GM23338 (cell line): ENCODE data around the gene S100A7A. TPM values are rescaled to one million over a fixed set of nuclear protein-coding genes. Genes with fewer than 3 reads are reported as not detected.

Experiments used
- ATAC-seq: fragments of 200-7000 bp; cut with Tn5 transposase; 3 replicates; pipeline ENCODE4 v1.9.1; 2020
- DNase-seq: peaks from one replicate; pipeline ENCODE4 v3.0.0-alpha.2; 2015; ENCODE audit warnings: low spot score
- H2AFZ ChIP-seq: fragments of 200-600 bp; sonication (generic); 2 replicates; pipeline ENCODE4 v1.8.0; 2016; ENCODE audit warnings: antibody characterized with exemption, mild to moderate bottlenecking, moderate library complexity
- H3F3A ChIP-seq: fragments of 200-600 bp; sonication (generic); replicated peaks from 2 replicates; pipeline ENCODE4 v1.8.0; 2017; ENCODE audit warnings: antibody characterized with exemption, mixed run types, low read depth
- H3K27ac ChIP-seq: fragments of 200-600 bp; sonication (generic); 2 replicates; pipeline ENCODE4 v1.6.1; 2016; ENCODE audit warnings: low read depth
- H3K27me3 ChIP-seq: fragments of 200-600 bp; sonication (generic); 2 replicates; pipeline ENCODE4 v1.8.0; 2016; ENCODE audit warnings: mild to moderate bottlenecking, mixed run types, moderate library complexity; ENCODE audit not compliant: insufficient read depth
- H3K36me3 ChIP-seq: fragments of 200-600 bp; sonication (generic); 2 replicates; pipeline ENCODE4 v1.8.0; 2016; ENCODE audit warnings: mild to moderate bottlenecking; ENCODE audit not compliant: insufficient read depth
- H3K4me1 ChIP-seq: fragments of 200-600 bp; sonication (generic); 2 replicates; pipeline ENCODE4 v1.8.0; 2016; ENCODE audit warnings: mild to moderate bottlenecking, moderate library complexity; ENCODE audit not compliant: insufficient read depth
- H3K4me2 ChIP-seq: fragments of 200-600 bp; sonication (generic); 2 replicates; pipeline ENCODE4 v1.7.1; 2017; ENCODE audit warnings: mixed run types
- H3K4me3 ChIP-seq: fragments of 200-600 bp; sonication (generic); 2 replicates; pipeline ENCODE4 v1.6.1; 2016; ENCODE audit warnings: mixed run types
- H3K79me2 ChIP-seq: fragments of 200-600 bp; sonication (generic); replicated peaks from 2 replicates; pipeline ENCODE4 v1.8.0; 2017; ENCODE audit warnings: mild to moderate bottlenecking; ENCODE audit not compliant: insufficient read depth
- H3K9me2 ChIP-seq: fragments of 200-600 bp; sonication (generic); 2 replicates; pipeline ENCODE4 v1.8.0; 2017; ENCODE audit not compliant: insufficient read depth
- H4K20me1 ChIP-seq: fragments of 200-600 bp; sonication (generic); replicated peaks from 2 replicates; pipeline ENCODE4 v1.8.0; 2017; ENCODE audit warnings: mild to moderate bottlenecking; ENCODE audit not compliant: insufficient read depth
- H3K27ac Mint-ChIP-seq: 2 replicates; pipeline ENCODE4 v1.8.0; 2020; ENCODE audit warnings: inconsistent platforms, mild to moderate bottlenecking, moderate library complexity, mixed read lengths
- H3K27me3 Mint-ChIP-seq: 3 replicates; pipeline ENCODE4 v1.8.0; 2022; ENCODE audit warnings: low read depth, mild to moderate bottlenecking, moderate library complexity, mixed read lengths, inconsistent platforms; ENCODE audit not compliant: insufficient read depth, poor library complexity
- H3K36me3 Mint-ChIP-seq: 3 replicates; pipeline ENCODE4 v1.8.0; 2021; ENCODE audit warnings: low read depth, mild to moderate bottlenecking, inconsistent platforms, moderate library complexity, mixed read lengths
- H3K4me1 Mint-ChIP-seq: 3 replicates; pipeline ENCODE4 v1.8.0; 2020; ENCODE audit warnings: mild to moderate bottlenecking, inconsistent platforms, mixed read lengths
- H3K4me3 Mint-ChIP-seq: 3 replicates; pipeline ENCODE4 v1.8.0; 2021; ENCODE audit warnings: moderate library complexity, mild to moderate bottlenecking, inconsistent platforms, mixed read lengths
- H3K9me3 Mint-ChIP-seq: 3 replicates; pipeline ENCODE4 v1.8.0; 2020; ENCODE audit warnings: moderate library complexity, mild to moderate bottlenecking, inconsistent platforms, mixed read lengths
- CREB1 ChIP-seq: fragments of 250-450 bp; sonication (Bioruptor Pico); IDR thresholded peaks from 2 replicates; pipeline ENCODE4 v1.5.0; 2020; ENCODE audit warnings: low read depth, mild to moderate bottlenecking, moderate library complexity
- EZH2 ChIP-seq: fragments of 200-600 bp; sonication (generic); IDR thresholded peaks from one replicate; pipeline ENCODE4 v1.8.0; 2017; ENCODE audit warnings: antibody characterized with exemption, mild to moderate bottlenecking, low read depth; ENCODE audit not compliant: unreplicated experiment
- JUNB ChIP-seq: IDR thresholded peaks from one replicate; pipeline ENCODE4 v1.6.1; 2016; ENCODE audit warnings: antibody characterized with exemption; ENCODE audit not compliant: unreplicated experiment
- NANOG ChIP-seq: IDR thresholded peaks from 2 replicates; pipeline ENCODE4 v1.6.1; 2016; ENCODE audit warnings: antibody characterized with exemption, borderline replicate concordance
- POLR2AphosphoS5 ChIP-seq: IDR thresholded peaks from 2 replicates; pipeline ENCODE4 v1.6.1; 2016; ENCODE audit warnings: antibody characterized with exemption, low read depth
- STAT1 ChIP-seq: IDR thresholded peaks from one replicate; pipeline ENCODE4 v1.6.1; 2016; ENCODE audit warnings: antibody characterized with exemption; ENCODE audit not compliant: unreplicated experiment
- ZNF114 ChIP-seq: fragments of 250-450 bp; sonication (Bioruptor Pico); IDR thresholded peaks from 2 replicates; pipeline ENCODE4 v1.5.0; 2020; ENCODE audit warnings: mild to moderate bottlenecking, moderate library complexity
- ZNF331 ChIP-seq: fragments of 250-450 bp; sonication (Bioruptor Pico); IDR thresholded peaks from 2 replicates; pipeline ENCODE4 v1.5.0; 2020; ENCODE audit warnings: low read depth, mild to moderate bottlenecking, moderate library complexity
- polyA plus RNA-seq: library from polyadenylated mRNA; unstranded; fragments of >200 nt; fragmentation: Nextera tagmentation; extraction: Ambion mirVana; gene quantifications from 2 replicates; pipeline ENCODE4 v1.2.1, GENCODE V29; 2016
- total RNA-seq: library from RNA; depleted of rRNA; stranded (reverse); fragments of >200 nt; shearing (Covaris generic); gene quantifications from 2 replicates; pipeline ENCODE4 v1.2.3, GENCODE V29; 2014
- TF ChIP-seq, protein P1 (sequence below): IDR thresholded peaks from one replicate; pipeline ENCODE4 v1.6.1; 2018; ENCODE audit warnings: antibody characterized with exemption; ENCODE audit not compliant: unreplicated experiment
- TF ChIP-seq, protein P2 (sequence below): fragments of 250-450 bp; sonication (Bioruptor Pico); IDR thresholded peaks from 2 replicates; pipeline ENCODE4 v1.5.0; 2020; ENCODE audit warnings: mild to moderate bottlenecking, moderate library complexity
- TF ChIP-seq, protein P3 (sequence below), 2 experiments: fragments of 200-600 bp in 1 of 2; sonication (generic) in 1 of 2; conservative IDR thresholded peaks; 2 replicates each; pipeline versions ENCODE4 v1.5.1 to v1.6.1; 2016 to 2017; ENCODE audit warnings: antibody characterized with exemption in 2 of 2, low read depth in 2 of 2, mild to moderate bottlenecking in 2 of 2, moderate library complexity in 1 of 2

S100A7A gene
- total and polyA plus RNA-seq, 2 experiments from 2014 or later: not detected

DNA sequence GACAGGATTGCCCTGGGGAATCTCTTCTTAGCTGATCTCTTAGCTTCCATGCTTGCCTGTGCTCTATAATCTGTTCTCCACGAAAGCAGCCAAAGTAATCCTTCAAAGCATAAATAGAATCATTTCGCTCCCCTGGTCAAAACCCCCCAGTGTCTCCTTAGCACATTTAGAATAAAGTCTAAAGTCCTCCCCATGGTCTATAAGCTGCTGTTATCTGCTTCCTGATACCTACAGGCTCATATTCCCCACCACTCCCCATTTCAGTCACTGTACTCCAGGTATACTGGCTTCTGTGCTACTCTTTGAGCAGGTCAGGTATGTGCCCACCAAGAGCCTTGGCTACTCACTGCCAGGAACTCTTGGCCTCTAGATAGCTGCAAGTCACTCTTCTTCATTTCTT is 43.7 kb upstream of the S100A7A start:
- Mint-ChIP-seq H3K4me1 (no peaks in the 10 kb centered on the region), H3K27me3 (peaks cover 5% of the 10 kb centered on the region), H3K4me3 (no peak overlapping the region), H3K27ac (no peak overlapping the region), H3K36me3 (no peaks in the 10 kb centered on the region), H3K9me3 (no peaks in the 10 kb centered on the region)
- ATAC-seq: no peak
- no peaks in the 10 kb centered on the region for H3K79me2 ChIP-seq
- no peaks in the 10 kb centered on the region for H3K36me3 ChIP-seq
- no peaks in the 10 kb centered on the region for H3K27me3 ChIP-seq
- no peak for DNase-seq
- no peak overlapping the region for H3K27ac ChIP-seq
- TF ChIP-seq STAT1 (no peak), NANOG (no peak), ZNF331 (CRISPR knock-in tag) (no peak), ZNF114 (CRISPR knock-in tag) (no peak), CREB1 (CRISPR knock-in tag) (no peak), POLR2AphosphoS5 (no peak), JUNB (no peak), EZH2 (no peak)
- TF ChIP-seq, protein P1, sequence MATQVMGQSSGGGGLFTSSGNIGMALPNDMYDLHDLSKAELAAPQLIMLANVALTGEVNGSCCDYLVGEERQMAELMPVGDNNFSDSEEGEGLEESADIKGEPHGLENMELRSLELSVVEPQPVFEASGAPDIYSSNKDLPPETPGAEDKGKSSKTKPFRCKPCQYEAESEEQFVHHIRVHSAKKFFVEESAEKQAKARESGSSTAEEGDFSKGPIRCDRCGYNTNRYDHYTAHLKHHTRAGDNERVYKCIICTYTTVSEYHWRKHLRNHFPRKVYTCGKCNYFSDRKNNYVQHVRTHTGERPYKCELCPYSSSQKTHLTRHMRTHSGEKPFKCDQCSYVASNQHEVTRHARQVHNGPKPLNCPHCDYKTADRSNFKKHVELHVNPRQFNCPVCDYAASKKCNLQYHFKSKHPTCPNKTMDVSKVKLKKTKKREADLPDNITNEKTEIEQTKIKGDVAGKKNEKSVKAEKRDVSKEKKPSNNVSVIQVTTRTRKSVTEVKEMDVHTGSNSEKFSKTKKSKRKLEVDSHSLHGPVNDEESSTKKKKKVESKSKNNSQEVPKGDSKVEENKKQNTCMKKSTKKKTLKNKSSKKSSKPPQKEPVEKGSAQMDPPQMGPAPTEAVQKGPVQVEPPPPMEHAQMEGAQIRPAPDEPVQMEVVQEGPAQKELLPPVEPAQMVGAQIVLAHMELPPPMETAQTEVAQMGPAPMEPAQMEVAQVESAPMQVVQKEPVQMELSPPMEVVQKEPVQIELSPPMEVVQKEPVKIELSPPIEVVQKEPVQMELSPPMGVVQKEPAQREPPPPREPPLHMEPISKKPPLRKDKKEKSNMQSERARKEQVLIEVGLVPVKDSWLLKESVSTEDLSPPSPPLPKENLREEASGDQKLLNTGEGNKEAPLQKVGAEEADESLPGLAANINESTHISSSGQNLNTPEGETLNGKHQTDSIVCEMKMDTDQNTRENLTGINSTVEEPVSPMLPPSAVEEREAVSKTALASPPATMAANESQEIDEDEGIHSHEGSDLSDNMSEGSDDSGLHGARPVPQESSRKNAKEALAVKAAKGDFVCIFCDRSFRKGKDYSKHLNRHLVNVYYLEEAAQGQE: no peak
- TF ChIP-seq, protein P2, sequence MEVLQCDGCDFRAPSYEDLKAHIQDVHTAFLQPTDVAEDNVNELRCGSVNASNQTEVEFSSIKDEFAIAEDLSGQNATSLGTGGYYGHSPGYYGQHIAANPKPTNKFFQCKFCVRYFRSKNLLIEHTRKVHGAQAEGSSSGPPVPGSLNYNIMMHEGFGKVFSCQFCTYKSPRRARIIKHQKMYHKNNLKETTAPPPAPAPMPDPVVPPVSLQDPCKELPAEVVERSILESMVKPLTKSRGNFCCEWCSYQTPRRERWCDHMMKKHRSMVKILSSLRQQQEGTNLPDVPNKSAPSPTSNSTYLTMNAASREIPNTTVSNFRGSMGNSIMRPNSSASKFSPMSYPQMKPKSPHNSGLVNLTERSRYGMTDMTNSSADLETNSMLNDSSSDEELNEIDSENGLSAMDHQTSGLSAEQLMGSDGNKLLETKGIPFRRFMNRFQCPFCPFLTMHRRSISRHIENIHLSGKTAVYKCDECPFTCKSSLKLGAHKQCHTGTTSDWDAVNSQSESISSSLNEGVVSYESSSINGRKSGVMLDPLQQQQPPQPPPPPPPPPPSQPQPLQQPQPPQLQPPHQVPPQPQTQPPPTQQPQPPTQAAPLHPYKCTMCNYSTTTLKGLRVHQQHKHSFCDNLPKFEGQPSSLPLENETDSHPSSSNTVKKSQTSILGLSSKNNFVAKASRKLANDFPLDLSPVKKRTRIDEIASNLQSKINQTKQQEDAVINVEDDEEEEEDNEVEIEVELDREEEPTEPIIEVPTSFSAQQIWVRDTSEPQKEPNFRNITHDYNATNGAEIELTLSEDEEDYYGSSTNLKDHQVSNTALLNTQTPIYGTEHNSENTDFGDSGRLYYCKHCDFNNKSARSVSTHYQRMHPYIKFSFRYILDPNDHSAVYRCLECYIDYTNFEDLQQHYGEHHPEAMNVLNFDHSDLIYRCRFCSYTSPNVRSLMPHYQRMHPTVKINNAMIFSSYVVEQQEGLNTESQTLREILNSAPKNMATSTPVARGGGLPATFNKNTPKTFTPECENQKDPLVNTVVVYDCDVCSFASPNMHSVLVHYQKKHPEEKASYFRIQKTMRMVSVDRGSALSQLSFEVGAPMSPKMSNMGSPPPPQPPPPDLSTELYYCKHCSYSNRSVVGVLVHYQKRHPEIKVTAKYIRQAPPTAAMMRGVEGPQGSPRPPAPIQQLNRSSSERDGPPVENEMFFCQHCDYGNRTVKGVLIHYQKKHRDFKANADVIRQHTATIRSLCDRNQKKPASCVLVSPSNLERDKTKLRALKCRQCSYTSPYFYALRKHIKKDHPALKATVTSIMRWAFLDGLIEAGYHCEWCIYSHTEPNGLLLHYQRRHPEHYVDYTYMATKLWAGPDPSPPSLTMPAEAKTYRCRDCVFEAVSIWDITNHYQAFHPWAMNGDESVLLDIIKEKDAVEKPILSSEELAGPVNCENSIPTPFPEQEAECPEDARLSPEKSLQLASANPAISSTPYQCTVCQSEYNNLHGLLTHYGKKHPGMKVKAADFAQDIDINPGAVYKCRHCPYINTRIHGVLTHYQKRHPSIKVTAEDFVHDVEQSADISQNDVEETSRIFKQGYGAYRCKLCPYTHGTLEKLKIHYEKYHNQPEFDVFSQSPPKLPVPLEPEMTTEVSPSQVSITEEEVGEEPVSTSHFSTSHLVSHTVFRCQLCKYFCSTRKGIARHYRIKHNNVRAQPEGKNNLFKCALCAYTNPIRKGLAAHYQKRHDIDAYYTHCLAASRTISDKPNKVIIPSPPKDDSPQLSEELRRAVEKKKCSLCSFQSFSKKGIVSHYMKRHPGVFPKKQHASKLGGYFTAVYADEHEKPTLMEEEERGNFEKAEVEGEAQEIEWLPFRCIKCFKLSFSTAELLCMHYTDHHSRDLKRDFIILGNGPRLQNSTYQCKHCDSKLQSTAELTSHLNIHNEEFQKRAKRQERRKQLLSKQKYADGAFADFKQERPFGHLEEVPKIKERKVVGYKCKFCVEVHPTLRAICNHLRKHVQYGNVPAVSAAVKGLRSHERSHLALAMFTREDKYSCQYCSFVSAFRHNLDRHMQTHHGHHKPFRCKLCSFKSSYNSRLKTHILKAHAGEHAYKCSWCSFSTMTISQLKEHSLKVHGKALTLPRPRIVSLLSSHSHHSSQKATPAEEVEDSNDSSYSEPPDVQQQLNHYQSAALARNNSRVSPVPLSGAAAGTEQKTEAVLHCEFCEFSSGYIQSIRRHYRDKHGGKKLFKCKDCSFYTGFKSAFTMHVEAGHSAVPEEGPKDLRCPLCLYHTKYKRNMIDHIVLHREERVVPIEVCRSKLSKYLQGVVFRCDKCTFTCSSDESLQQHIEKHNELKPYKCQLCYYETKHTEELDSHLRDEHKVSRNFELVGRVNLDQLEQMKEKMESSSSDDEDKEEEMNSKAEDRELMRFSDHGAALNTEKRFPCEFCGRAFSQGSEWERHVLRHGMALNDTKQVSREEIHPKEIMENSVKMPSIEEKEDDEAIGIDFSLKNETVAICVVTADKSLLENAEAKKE (CRISPR knock-in tag): no peak
- TF ChIP-seq, protein P3, sequence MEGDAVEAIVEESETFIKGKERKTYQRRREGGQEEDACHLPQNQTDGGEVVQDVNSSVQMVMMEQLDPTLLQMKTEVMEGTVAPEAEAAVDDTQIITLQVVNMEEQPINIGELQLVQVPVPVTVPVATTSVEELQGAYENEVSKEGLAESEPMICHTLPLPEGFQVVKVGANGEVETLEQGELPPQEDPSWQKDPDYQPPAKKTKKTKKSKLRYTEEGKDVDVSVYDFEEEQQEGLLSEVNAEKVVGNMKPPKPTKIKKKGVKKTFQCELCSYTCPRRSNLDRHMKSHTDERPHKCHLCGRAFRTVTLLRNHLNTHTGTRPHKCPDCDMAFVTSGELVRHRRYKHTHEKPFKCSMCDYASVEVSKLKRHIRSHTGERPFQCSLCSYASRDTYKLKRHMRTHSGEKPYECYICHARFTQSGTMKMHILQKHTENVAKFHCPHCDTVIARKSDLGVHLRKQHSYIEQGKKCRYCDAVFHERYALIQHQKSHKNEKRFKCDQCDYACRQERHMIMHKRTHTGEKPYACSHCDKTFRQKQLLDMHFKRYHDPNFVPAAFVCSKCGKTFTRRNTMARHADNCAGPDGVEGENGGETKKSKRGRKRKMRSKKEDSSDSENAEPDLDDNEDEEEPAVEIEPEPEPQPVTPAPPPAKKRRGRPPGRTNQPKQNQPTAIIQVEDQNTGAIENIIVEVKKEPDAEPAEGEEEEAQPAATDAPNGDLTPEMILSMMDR (conservative IDR thresholded peaks at IDR 0.05; ENCODE audit: low read depth in 2 of 2): no peak
- no peaks in the 10 kb centered on the region for H3F3A ChIP-seq
- H2AFZ ChIP-seq: no peak overlapping the region
- H3K4me2 ChIP-seq: no peak overlapping the region
- no peaks in the 10 kb centered on the region for H3K4me1 ChIP-seq
- H4K20me1 ChIP-seq: no peaks in the 10 kb centered on the region
- peaks cover 13% of the 10 kb centered on the region; the same call in 1 of the 2 replicates for H3K9me2 ChIP-seq
- H3K4me3 ChIP-seq: no peak overlapping the region
